Erythroblast (primary cell): ENCODE data around the gene CCDC158.
"Not testable (repeated sequence)": the region's sequence is repeated elsewhere in the genome, so short reads cannot be mapped to it uniquely, and the experiment has no call there.

Source experiments
- GATA1 ChIP-seq: IDR thresholded peaks from 2 replicates; pipeline ENCODE4 v1.6.1; 2011; ENCODE audit warnings: low read depth, mild to moderate bottlenecking, control low read depth, low read length, moderate library complexity
- POLR2A ChIP-seq: IDR thresholded peaks from 2 replicates; pipeline ENCODE4 v1.6.1; 2011; ENCODE audit warnings: mild to moderate bottlenecking, low read length

DNA sequence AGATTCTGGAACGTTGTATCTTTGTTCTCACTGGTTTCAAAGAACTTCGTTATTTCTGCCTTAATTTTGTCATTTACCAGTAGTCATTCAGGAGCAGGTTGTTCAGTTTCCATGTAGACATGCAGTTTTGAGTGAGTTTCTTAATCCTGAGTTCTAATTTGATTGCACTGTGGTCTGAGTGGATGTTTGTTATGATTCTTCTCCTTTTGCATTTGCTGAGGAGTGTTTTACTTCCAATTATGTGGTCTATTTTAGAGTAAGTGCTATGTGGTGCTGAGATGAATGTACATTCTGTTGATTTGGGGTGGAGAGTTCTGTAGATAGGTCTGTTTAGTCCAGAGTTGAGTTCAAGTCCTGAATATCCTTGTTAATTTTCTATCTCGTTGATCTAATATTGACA is 133.1 kb downstream of the CCDC158 start:
- TF ChIP-seq POLR2A, GATA1: not testable (repeated sequence)
